ENCODE results near the gene PIMREG.

PIMREG gene

GRCh38 chr17:6474906-6475305 lies 30.7 kb downstream of the PIMREG start:
- no peaks in the 10 kb centered on the region for H3K36me3 Mint-ChIP-seq (ENCODE audit: low read depth)
- peaks cover 3% of the 10 kb centered on the region for H3K27me3 Mint-ChIP-seq (ENCODE audit: low read depth)
- peaks cover 33% of the 10 kb centered on the region for H3K4me1 Mint-ChIP-seq
- no peak overlapping the region for H3K4me3 Mint-ChIP-seq
- no peaks in the 10 kb centered on the region for H3K9me3 Mint-ChIP-seq
- peak overlapping the region in 1 of 3 experiments; percentile 33 for H3K27ac Mint-ChIP-seq
- TF ChIP-seq, protein P1, sequence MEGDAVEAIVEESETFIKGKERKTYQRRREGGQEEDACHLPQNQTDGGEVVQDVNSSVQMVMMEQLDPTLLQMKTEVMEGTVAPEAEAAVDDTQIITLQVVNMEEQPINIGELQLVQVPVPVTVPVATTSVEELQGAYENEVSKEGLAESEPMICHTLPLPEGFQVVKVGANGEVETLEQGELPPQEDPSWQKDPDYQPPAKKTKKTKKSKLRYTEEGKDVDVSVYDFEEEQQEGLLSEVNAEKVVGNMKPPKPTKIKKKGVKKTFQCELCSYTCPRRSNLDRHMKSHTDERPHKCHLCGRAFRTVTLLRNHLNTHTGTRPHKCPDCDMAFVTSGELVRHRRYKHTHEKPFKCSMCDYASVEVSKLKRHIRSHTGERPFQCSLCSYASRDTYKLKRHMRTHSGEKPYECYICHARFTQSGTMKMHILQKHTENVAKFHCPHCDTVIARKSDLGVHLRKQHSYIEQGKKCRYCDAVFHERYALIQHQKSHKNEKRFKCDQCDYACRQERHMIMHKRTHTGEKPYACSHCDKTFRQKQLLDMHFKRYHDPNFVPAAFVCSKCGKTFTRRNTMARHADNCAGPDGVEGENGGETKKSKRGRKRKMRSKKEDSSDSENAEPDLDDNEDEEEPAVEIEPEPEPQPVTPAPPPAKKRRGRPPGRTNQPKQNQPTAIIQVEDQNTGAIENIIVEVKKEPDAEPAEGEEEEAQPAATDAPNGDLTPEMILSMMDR (IDR thresholded peaks at IDR 0.05; ENCODE audit: unreplicated experiment in 3 of 3), result no peak

GRCh38 chr17:6475411-6475810 lies 31.2 kb downstream of the PIMREG start:
- H3K4me1 Mint-ChIP-seq, result peaks cover 36% of the 10 kb centered on the region
- H3K27ac Mint-ChIP-seq, result peak overlapping the region in 1 of 3 experiments; percentile 33
- no peaks in the 10 kb centered on the region for H3K36me3 Mint-ChIP-seq (ENCODE audit: low read depth)
- no peak overlapping the region for H3K4me3 Mint-ChIP-seq
- peaks cover 3% of the 10 kb centered on the region for H3K27me3 Mint-ChIP-seq (ENCODE audit: low read depth)
- H3K9me3 Mint-ChIP-seq, result no peaks in the 10 kb centered on the region
- TF ChIP-seq, protein P1 (IDR thresholded peaks at IDR 0.05; ENCODE audit: unreplicated experiment in 3 of 3), result no peak

DNA sequence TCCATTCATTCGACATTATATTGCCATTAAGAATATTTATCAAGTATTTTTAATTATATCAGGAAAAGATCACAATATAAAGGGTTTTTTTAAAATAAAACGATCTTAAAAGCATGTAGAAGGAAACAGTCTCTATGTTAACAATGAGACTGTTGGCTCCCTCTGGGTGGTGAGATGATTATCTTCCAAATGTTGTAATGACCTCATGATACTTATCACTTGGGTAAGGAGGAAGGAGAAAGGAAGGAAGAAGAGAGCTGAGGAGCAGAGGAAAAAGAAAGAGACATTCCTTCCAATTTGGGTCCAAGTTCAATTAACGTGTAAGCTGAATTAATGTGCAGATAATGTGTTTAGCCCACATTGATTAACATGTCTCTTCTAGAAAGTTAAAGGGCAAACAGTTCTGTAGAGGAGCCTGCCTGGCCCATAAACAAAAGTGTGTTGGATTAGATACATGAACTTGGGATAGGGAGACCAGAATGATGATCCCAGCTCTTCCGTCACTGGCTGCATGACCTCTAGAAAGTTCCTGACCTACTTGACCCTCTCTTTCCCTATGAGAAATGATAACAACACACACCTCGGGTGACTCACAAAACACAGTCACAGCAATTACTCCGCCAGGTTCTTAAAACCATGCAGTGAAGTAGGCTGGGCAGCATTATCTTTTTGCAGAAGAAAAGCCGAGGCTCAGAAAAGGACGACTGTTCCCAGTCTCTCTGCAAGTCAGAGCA lies 32.0 kb downstream of the PIMREG start:
- H3K27me3 Mint-ChIP-seq (ENCODE audit: low read depth), result peaks cover 3% of the 10 kb centered on the region
- no peak overlapping the region for H3K4me3 Mint-ChIP-seq
- peaks cover 37% of the 10 kb centered on the region for H3K4me1 Mint-ChIP-seq
- no peaks in the 10 kb centered on the region for H3K9me3 Mint-ChIP-seq
- no peaks in the 10 kb centered on the region for H3K36me3 Mint-ChIP-seq (ENCODE audit: low read depth)
- TF ChIP-seq, protein P1 (IDR thresholded peaks at IDR 0.05; ENCODE audit: unreplicated experiment in 3 of 3), result no peak
- no peak overlapping the region for H3K27ac Mint-ChIP-seq

DNA sequence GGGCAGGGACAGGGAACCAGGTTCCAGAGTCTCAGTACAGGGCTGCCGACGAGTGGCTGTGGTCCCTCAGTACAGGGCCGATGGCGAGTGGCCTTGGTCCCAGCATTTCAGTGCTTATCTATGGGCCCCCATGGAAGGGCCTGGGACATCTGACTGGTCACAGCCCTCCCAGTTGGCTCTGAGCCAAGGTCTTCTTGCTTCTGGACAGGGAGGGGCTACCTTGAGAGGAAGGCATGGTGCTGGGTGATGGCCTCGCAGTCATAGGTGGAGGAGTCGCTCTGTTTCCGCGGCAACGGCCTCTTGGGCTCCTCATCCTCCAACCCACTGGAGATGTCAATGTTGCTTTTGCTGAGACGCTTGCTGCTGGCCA lies 32.5 kb downstream of the PIMREG start:
- H3K36me3 Mint-ChIP-seq (ENCODE audit: low read depth), result no peaks in the 10 kb centered on the region
- no peaks in the 10 kb centered on the region for H3K9me3 Mint-ChIP-seq
- no peak overlapping the region for H3K4me3 Mint-ChIP-seq
- peaks cover 3% of the 10 kb centered on the region for H3K27me3 Mint-ChIP-seq (ENCODE audit: low read depth)
- peaks cover 41% of the 10 kb centered on the region for H3K4me1 Mint-ChIP-seq
- no peak overlapping the region for H3K27ac Mint-ChIP-seq
- TF ChIP-seq, protein P1 (IDR thresholded peaks at IDR 0.05; ENCODE audit: unreplicated experiment in 3 of 3), result no peak

GRCh38 chr17:6477831-6478383 lies 33.7 kb downstream of the PIMREG start:
- peaks cover 35% of the 10 kb centered on the region for H3K4me1 Mint-ChIP-seq
- peaks cover 3% of the 10 kb centered on the region for H3K27me3 Mint-ChIP-seq (ENCODE audit: low read depth)
- TF ChIP-seq, protein P1 (IDR thresholded peaks at IDR 0.05; ENCODE audit: unreplicated experiment in 3 of 3), result no peak
- H3K36me3 Mint-ChIP-seq (ENCODE audit: low read depth), result no peaks in the 10 kb centered on the region
- no peaks in the 10 kb centered on the region for H3K9me3 Mint-ChIP-seq
- H3K27ac Mint-ChIP-seq, result no peak overlapping the region
- no peak overlapping the region for H3K4me3 Mint-ChIP-seq

GRCh38 chr17:6478486-6478885 lies 34.2 kb downstream of the PIMREG start:
- TF ChIP-seq, protein P1 (IDR thresholded peaks at IDR 0.05; ENCODE audit: unreplicated experiment in 3 of 3), result no peak
- H3K36me3 Mint-ChIP-seq (ENCODE audit: low read depth), result no peaks in the 10 kb centered on the region
- peaks cover 29% of the 10 kb centered on the region for H3K4me1 Mint-ChIP-seq

More at GRCh38 chr17:6478486-6478885, 34.2 kb downstream of the PIMREG start:
- H3K27ac Mint-ChIP-seq, result no peak overlapping the region
- no peaks in the 10 kb centered on the region for H3K9me3 Mint-ChIP-seq
- no peak overlapping the region for H3K4me3 Mint-ChIP-seq
- H3K27me3 Mint-ChIP-seq (ENCODE audit: low read depth), result peaks cover 7% of the 10 kb centered on the region
